SK-N-SH (cell line): Measurements from ENCODE around the gene HCCS.

Experiments
- CTCF ChIP-seq: fragments of 200-600 bp; sonication (generic); IDR thresholded peaks from 2 replicates; pipeline ENCODE4 v1.6.1; 2017; ENCODE audit warnings: antibody characterized with exemption, mild to moderate bottlenecking, moderate library complexity
- EP300 ChIP-seq, 2 experiments: IDR thresholded peaks; 2 replicates each; pipeline versions ENCODE4 v1.4.0 to v1.6.1; 2012; ENCODE audit warnings: borderline replicate concordance in 1 of 2, low read depth in 1 of 2, low read length in 1 of 2
- EZH2phosphoT487 ChIP-seq: fragments of 200-600 bp; sonication (generic); IDR thresholded peaks from 2 replicates; pipeline ENCODE4 v1.6.1; 2017; ENCODE audit warnings: low read depth, mixed run types, mild to moderate bottlenecking, antibody characterized with exemption, moderate library complexity, borderline replicate concordance
- GABPA ChIP-seq: IDR thresholded peaks from 2 replicates; pipeline ENCODE4 v1.4.0; 2012; ENCODE audit warnings: low read depth, mild to moderate bottlenecking
- MXI1 ChIP-seq: IDR thresholded peaks from 2 replicates; pipeline ENCODE4 v1.6.1; 2012; ENCODE audit warnings: mild to moderate bottlenecking, low read depth, low read length, improper control_type of control experiment
- NRF1 ChIP-seq: IDR thresholded peaks from 2 replicates; pipeline ENCODE4 v1.6.1; 2012; ENCODE audit warnings: low read depth, mild to moderate bottlenecking, low read length
- POLR2AphosphoS5 ChIP-seq: IDR thresholded peaks from 2 replicates; pipeline ENCODE4 v1.6.1; 2012; ENCODE audit warnings: low read depth, low read length
- RXRA ChIP-seq: IDR thresholded peaks from 2 replicates; pipeline ENCODE4 v1.4.0; 2012; ENCODE audit warnings: low read depth, mild to moderate bottlenecking, borderline replicate concordance
- SMC3 ChIP-seq: IDR thresholded peaks from 2 replicates; pipeline ENCODE4 v1.6.1; 2012; ENCODE audit warnings: low read depth, low read length, improper control_type of control experiment
- USF2 ChIP-seq: fragments of 150-350 bp; IDR thresholded peaks from 2 replicates; pipeline ENCODE4 v1.6.1; 2017; ENCODE audit warnings: antibody characterized with exemption, low read length, low read depth, borderline replicate concordance

GRCh38 chrX:11135564-11136185, 24.5 kb downstream of the HCCS start:
- TF ChIP-seq CTCF (no peak), POLR2AphosphoS5 (no peak), NRF1 (no peak), EZH2phosphoT487 (no peak), EP300 (IDR thresholded peaks at IDR 0.05; ENCODE audit: borderline replicate concordance in 1 of 2, low read depth in 1 of 2, low read length in 1 of 2) (no peak), MXI1 (no peak), SMC3 (no peak), RXRA (no peak), USF2 (no peak), GABPA (no peak)
